ENCODE measurements around the gene VEGFB.
A peak's percentile ranks its signal among the peaks of the same experiment; 100 is the strongest.

Gene VEGFB

GRCh38 chr11:64211181-64211872 is 23.1 kb upstream of the VEGFB start:
- no peak for DNase-seq

- no peak for DNase-seq
These were observed 17.5 kb upstream of the VEGFB start for GRCh38 chr11:64216879-64217278.

- no peak for DNase-seq
These were observed 15.6 kb upstream of the VEGFB start for GRCh38 chr11:64218628-64219353.

GRCh38 chr11:64219354-64219684 is 15.1 kb upstream of the VEGFB start:
- DNase-seq = no peak

- DNase-seq = no peak
These were observed 14.6 kb upstream of the VEGFB start for GRCh38 chr11:64219755-64220154.

- DNase-seq = no peak
These were observed 14.1 kb upstream of the VEGFB start for GRCh38 chr11:64220271-64220670.

- no peak for DNase-seq
These were observed 13.6 kb upstream of the VEGFB start for GRCh38 chr11:64220798-64221197.

GRCh38 chr11:64222651-64223000 is 11.8 kb upstream of the VEGFB start:
- no peak for DNase-seq

- no peak for DNase-seq
These were observed 11.3 kb upstream of the VEGFB start for GRCh38 chr11:64223001-64223651.

GRCh38 chr11:64224151-64224890 is 10.1 kb upstream of the VEGFB start:
- DNase-seq = no peak

GRCh38 chr11:64224891-64225607 is 9.3 kb upstream of the VEGFB start:
- no peak for DNase-seq

- peak; percentile 87 for DNase-seq
These were observed 8.5 kb upstream of the VEGFB start, which contains the start of the genes NUDT22 and TRPT1 for GRCh38 chr11:64225608-64226506. Gene NUDT22, plus strand, starts transcription at chr11:64226274. Its CDS starts 379 bp downstream, at chr11:64226653. Gene TRPT1, minus strand, starts transcription at chr11:64226186. Its CDS starts 326 bp downstream, at chr11:64225860.

GRCh38 chr11:64226507-64227051 is 7.8 kb upstream of the VEGFB start:
- DNase-seq = peak; percentile 54

GRCh38 chr11:64227405-64227956 is 6.9 kb upstream of the VEGFB start:
- DNase-seq = no peak

- no peak for DNase-seq
These were observed 5.2 kb upstream of the VEGFB start for GRCh38 chr11:64229090-64229743.

- no peak for DNase-seq
These were observed 4.6 kb upstream of the VEGFB start for GRCh38 chr11:64229744-64230170.

- peak; percentile 85 for DNase-seq
These were observed 4.0 kb upstream of the VEGFB start, which contains the start of gene DNAJC4 for GRCh38 chr11:64230171-64230984. Gene DNAJC4, plus strand, starts transcription at chr11:64230548. Its CDS starts 307 bp downstream, at chr11:64230855.

GRCh38 chr11:64230985-64231365 is 3.4 kb upstream of the VEGFB start:
- DNase-seq = no peak

- no peak for DNase-seq
These were observed 2.8 kb upstream of the VEGFB start for GRCh38 chr11:64231546-64231945.
